HepG2 (cell line): ENCODE measurements around the gene TFF1. TPM values are rescaled to one million over a fixed set of nuclear protein-coding genes. Genes with fewer than 3 reads are reported as not detected.
A peak's percentile ranks its signal among the peaks of the same experiment; 100 is the strongest.

Source experiments
- BATF2 ChIP-seq: sonication (generic); formaldehyde crosslinking; IDR thresholded peaks from 2 replicates; pipeline ENCODE4 v1.8.0; 2022; ENCODE audit warnings: mild to moderate bottlenecking, missing genetic modification reagents, moderate library complexity
- GATAD1 ChIP-seq: IDR thresholded peaks from 2 replicates; pipeline ENCODE4 v1.6.1; 2016; ENCODE audit warnings: missing genetic modification reagents, missing compliant biosample characterization
- KDM3A ChIP-seq: IDR thresholded peaks from 2 replicates; pipeline ENCODE4 v1.6.1; 2018; ENCODE audit warnings: low read depth, missing compliant biosample characterization
- KMT2A ChIP-seq: sonication (generic); formaldehyde crosslinking; IDR thresholded peaks from 2 replicates; pipeline ENCODE4 v1.4.0; 2020; ENCODE audit warnings: missing genetic modification reagents
- MAF1 ChIP-seq: sonication (generic); formaldehyde crosslinking; IDR thresholded peaks from 2 replicates; pipeline ENCODE4 v1.5.0; 2020; ENCODE audit warnings: missing genetic modification reagents, borderline replicate concordance
- MEF2D ChIP-seq: sonication (generic); formaldehyde crosslinking; IDR thresholded peaks from 2 replicates; pipeline ENCODE4 v1.5.1; 2020; ENCODE audit warnings: mild to moderate bottlenecking, missing genetic modification reagents
- MXD3 ChIP-seq: IDR thresholded peaks from 2 replicates; pipeline ENCODE4 v1.6.1; 2016; ENCODE audit warnings: mild to moderate bottlenecking, missing biosample characterization, missing genetic modification reagents
- MYPOP ChIP-seq: sonication (generic); formaldehyde crosslinking; IDR thresholded peaks from 2 replicates; pipeline ENCODE4 v1.8.1; 2023; ENCODE audit warnings: mild to moderate bottlenecking, moderate library complexity, missing genetic modification reagents
- PHF20 ChIP-seq: sonication (generic); formaldehyde crosslinking; IDR thresholded peaks from 2 replicates; pipeline ENCODE4 v1.5.0; 2020; ENCODE audit warnings: mild to moderate bottlenecking, missing genetic modification reagents
- RFXANK ChIP-seq: IDR thresholded peaks from 2 replicates; pipeline ENCODE4 v1.6.1; 2016
- SMARCE1 ChIP-seq: fragments of 450-650 bp; IDR thresholded peaks from 2 replicates; pipeline ENCODE4 v1.6.1; 2017; ENCODE audit warnings: borderline replicate concordance
- SNAPC2 ChIP-seq: sonication (generic); formaldehyde crosslinking; IDR thresholded peaks from 2 replicates; pipeline ENCODE4 v1.8.1; 2022; ENCODE audit warnings: mild to moderate bottlenecking, missing genetic modification reagents
- SYNCRIP ChIP-seq: fragments of 200-400 bp; formaldehyde crosslinking; IDR thresholded peaks from 2 replicates; pipeline ENCODE4 v1.6.1; 2018; ENCODE audit warnings: mild to moderate bottlenecking, low read depth, low read length; ENCODE audit not compliant: insufficient read depth
- TBL1XR1 ChIP-seq: fragments of 150-350 bp; IDR thresholded peaks from 2 replicates; pipeline ENCODE4 v1.6.1; 2014; ENCODE audit warnings: borderline replicate concordance, low read length; ENCODE audit not compliant: partially characterized antibody
- ZFP82 ChIP-seq: sonication (generic); formaldehyde crosslinking; IDR thresholded peaks from 2 replicates; pipeline ENCODE4 v1.5.1; 2020; ENCODE audit warnings: mild to moderate bottlenecking, missing genetic modification reagents, borderline replicate concordance
- ZNF138 ChIP-seq: sonication (generic); formaldehyde crosslinking; IDR thresholded peaks from 2 replicates; pipeline ENCODE4 v1.5.0; 2020; ENCODE audit warnings: mild to moderate bottlenecking, low read depth, missing genetic modification reagents
- ZNF260 ChIP-seq: sonication (generic); formaldehyde crosslinking; IDR thresholded peaks from 2 replicates; pipeline ENCODE4 v1.4.0; 2020; ENCODE audit warnings: missing genetic modification reagents, low read depth, mild to moderate bottlenecking, borderline replicate concordance
- ZNF333 ChIP-seq: sonication (generic); formaldehyde crosslinking; IDR thresholded peaks from 2 replicates; pipeline ENCODE4 v1.4.0; 2020; ENCODE audit warnings: mild to moderate bottlenecking, missing genetic modification reagents, borderline replicate concordance
- ZNF549 ChIP-seq: sonication (generic); formaldehyde crosslinking; IDR thresholded peaks from 2 replicates; pipeline ENCODE4 v1.5.0; 2020; ENCODE audit warnings: missing genetic modification reagents
- ZNF550 ChIP-seq: sonication (generic); formaldehyde crosslinking; IDR thresholded peaks from 2 replicates; pipeline ENCODE4 v1.4.0; 2020; ENCODE audit warnings: mild to moderate bottlenecking, missing genetic modification reagents, borderline replicate concordance
- ZNF556 ChIP-seq: sonication (generic); formaldehyde crosslinking; IDR thresholded peaks from 2 replicates; pipeline ENCODE4 v1.4.0; 2020; ENCODE audit warnings: mild to moderate bottlenecking, missing genetic modification reagents, borderline replicate concordance
- ZNF740 ChIP-seq: sonication (generic); formaldehyde crosslinking; IDR thresholded peaks from 2 replicates; pipeline ENCODE4 v1.4.0; 2020; ENCODE audit warnings: missing genetic modification reagents
- ZNF792 ChIP-seq: IDR thresholded peaks from 2 replicates; pipeline ENCODE4 v1.6.1; 2016
- ZZZ3 ChIP-seq: sonication (generic); formaldehyde crosslinking; IDR thresholded peaks from 2 replicates; pipeline ENCODE4 v1.4.0; 2020; ENCODE audit warnings: missing genetic modification reagents, mild to moderate bottlenecking, borderline replicate concordance
- polyA plus RNA-seq, 8 experiments: library from polyadenylated mRNA; depleted of rRNA in 3 of 8; stranded (reverse) in 7 of 8; unstranded in 1 of 8; fragments of >200 nt; fragmentation: Illumina TruSeq in 4 of 8; extraction: Trizol in 4 of 8; gene quantifications; 2 replicates each; pipeline versions ENCODE4 v1.2.1 to v1.2.3, GENCODE V29; 2011 to 2016; ENCODE audit warnings: low read depth in 4 of 8, missing spikeins in 1 of 8, mixed read lengths in 1 of 8; ENCODE audit not compliant: insufficient read depth in 1 of 8
- total RNA-seq, 5 experiments: library from RNA; depleted of rRNA; stranded (reverse); fragments of >200 nt; fragmentation: Illumina TruSeq; extraction: Trizol; gene quantifications; 2 replicates each; pipeline ENCODE4 v1.2.3, GENCODE V29; 2016; ENCODE audit warnings: low read depth in 1 of 5

The TFF1 gene
- total and polyA plus RNA-seq, 2 of the 13 experiments (the other 11 are each of a cell fraction or from before 2014, with no cell fraction given): 0.24 to 19.4 TPM

- TF ChIP-seq PHF20 (no peak), MYPOP (peak; percentile 72; the same call in 1 of the 2 replicates), ZNF333 (CRISPR knock-in tag) (no peak), GATAD1 (CRISPR knock-in tag) (peak; percentile 47; the same call in 1 of the 2 replicates), ZNF792 (CRISPR knock-in tag) (no peak; the same call in 1 of the 2 replicates), ZNF556 (CRISPR knock-in tag) (no peak; the same call in 1 of the 2 replicates), ZFP82 (CRISPR knock-in tag) (no peak), ZNF138 (no peak), ZNF549 (CRISPR knock-in tag) (no peak), SNAPC2 (0 out of 2 replicates have a peak, but pooled peaks have one; percentile 76), MAF1 (no peak), MXD3 (CRISPR knock-in tag) (no peak), KMT2A (no peak), ZZZ3 (CRISPR knock-in tag) (no peak), TBL1XR1 (peak; percentile 17), SYNCRIP (no peak), SMARCE1 (no peak), BATF2 (CRISPR knock-in tag) (no peak), RFXANK (CRISPR knock-in tag) (no peak; the same call in 1 of the 2 replicates), MEF2D (CRISPR knock-in tag) (peak; percentile 83), ZNF740 (CRISPR knock-in tag) (no peak), ZNF550 (no peak), KDM3A (peak; percentile 61), ZNF260 (no peak)
These were observed 19.8 kb upstream of the TFF1 start (continued) for GRCh38 chr21:42386034-42386591.
